GM23338 (cell line): ENCODE data around the gene CCDC196. TPM values are rescaled to one million over a fixed set of nuclear protein-coding genes. Genes with fewer than 3 reads are reported as not detected.

Source experiments
- ATAC-seq: fragments of 200-7000 bp; cut with Tn5 transposase; 3 replicates; pipeline ENCODE4 v1.9.1; 2020
- DNase-seq: peaks from one replicate; pipeline ENCODE4 v3.0.0-alpha.2; 2015; ENCODE audit warnings: low spot score
- H2AFZ ChIP-seq: fragments of 200-600 bp; sonication (generic); 2 replicates; pipeline ENCODE4 v1.8.0; 2016; ENCODE audit warnings: antibody characterized with exemption, mild to moderate bottlenecking, moderate library complexity
- H3F3A ChIP-seq: fragments of 200-600 bp; sonication (generic); replicated peaks from 2 replicates; pipeline ENCODE4 v1.8.0; 2017; ENCODE audit warnings: antibody characterized with exemption, mixed run types, low read depth
- H3K27ac ChIP-seq: fragments of 200-600 bp; sonication (generic); 2 replicates; pipeline ENCODE4 v1.6.1; 2016; ENCODE audit warnings: low read depth
- H3K27me3 ChIP-seq: fragments of 200-600 bp; sonication (generic); 2 replicates; pipeline ENCODE4 v1.8.0; 2016; ENCODE audit warnings: mild to moderate bottlenecking, mixed run types, moderate library complexity; ENCODE audit not compliant: insufficient read depth
- H3K36me3 ChIP-seq: fragments of 200-600 bp; sonication (generic); 2 replicates; pipeline ENCODE4 v1.8.0; 2016; ENCODE audit warnings: mild to moderate bottlenecking; ENCODE audit not compliant: insufficient read depth
- H3K4me1 ChIP-seq: fragments of 200-600 bp; sonication (generic); 2 replicates; pipeline ENCODE4 v1.8.0; 2016; ENCODE audit warnings: mild to moderate bottlenecking, moderate library complexity; ENCODE audit not compliant: insufficient read depth
- H3K4me2 ChIP-seq: fragments of 200-600 bp; sonication (generic); 2 replicates; pipeline ENCODE4 v1.7.1; 2017; ENCODE audit warnings: mixed run types
- H3K4me3 ChIP-seq: fragments of 200-600 bp; sonication (generic); 2 replicates; pipeline ENCODE4 v1.6.1; 2016; ENCODE audit warnings: mixed run types
- H3K79me2 ChIP-seq: fragments of 200-600 bp; sonication (generic); replicated peaks from 2 replicates; pipeline ENCODE4 v1.8.0; 2017; ENCODE audit warnings: mild to moderate bottlenecking; ENCODE audit not compliant: insufficient read depth
- H3K9me2 ChIP-seq: fragments of 200-600 bp; sonication (generic); 2 replicates; pipeline ENCODE4 v1.8.0; 2017; ENCODE audit not compliant: insufficient read depth
- H4K20me1 ChIP-seq: fragments of 200-600 bp; sonication (generic); replicated peaks from 2 replicates; pipeline ENCODE4 v1.8.0; 2017; ENCODE audit warnings: mild to moderate bottlenecking; ENCODE audit not compliant: insufficient read depth
- H3K27ac Mint-ChIP-seq: 2 replicates; pipeline ENCODE4 v1.8.0; 2020; ENCODE audit warnings: inconsistent platforms, mild to moderate bottlenecking, moderate library complexity, mixed read lengths
- H3K27me3 Mint-ChIP-seq: 3 replicates; pipeline ENCODE4 v1.8.0; 2022; ENCODE audit warnings: low read depth, mild to moderate bottlenecking, moderate library complexity, mixed read lengths, inconsistent platforms; ENCODE audit not compliant: insufficient read depth, poor library complexity
- H3K36me3 Mint-ChIP-seq: 3 replicates; pipeline ENCODE4 v1.8.0; 2021; ENCODE audit warnings: low read depth, mild to moderate bottlenecking, inconsistent platforms, moderate library complexity, mixed read lengths
- H3K4me1 Mint-ChIP-seq: 3 replicates; pipeline ENCODE4 v1.8.0; 2020; ENCODE audit warnings: mild to moderate bottlenecking, inconsistent platforms, mixed read lengths
- H3K4me3 Mint-ChIP-seq: 3 replicates; pipeline ENCODE4 v1.8.0; 2021; ENCODE audit warnings: moderate library complexity, mild to moderate bottlenecking, inconsistent platforms, mixed read lengths
- H3K9me3 Mint-ChIP-seq: 3 replicates; pipeline ENCODE4 v1.8.0; 2020; ENCODE audit warnings: moderate library complexity, mild to moderate bottlenecking, inconsistent platforms, mixed read lengths
- CREB1 ChIP-seq: fragments of 250-450 bp; sonication (Bioruptor Pico); IDR thresholded peaks from 2 replicates; pipeline ENCODE4 v1.5.0; 2020; ENCODE audit warnings: low read depth, mild to moderate bottlenecking, moderate library complexity
- CTCF ChIP-seq, 2 experiments: fragments of 200-600 bp in 1 of 2; sonication (generic) in 1 of 2; conservative IDR thresholded peaks; 2 replicates each; pipeline versions ENCODE4 v1.5.1 to v1.6.1; 2016 to 2017; ENCODE audit warnings: antibody characterized with exemption in 2 of 2, low read depth in 2 of 2, mild to moderate bottlenecking in 2 of 2, moderate library complexity in 1 of 2
- EZH2 ChIP-seq: fragments of 200-600 bp; sonication (generic); IDR thresholded peaks from one replicate; pipeline ENCODE4 v1.8.0; 2017; ENCODE audit warnings: antibody characterized with exemption, mild to moderate bottlenecking, low read depth; ENCODE audit not compliant: unreplicated experiment
- EZH2phosphoT487 ChIP-seq: fragments of 200-600 bp; sonication (generic); IDR thresholded peaks from one replicate; pipeline ENCODE4 v1.8.1; 2018; ENCODE audit warnings: antibody characterized with exemption; ENCODE audit not compliant: unreplicated experiment
- JUNB ChIP-seq: IDR thresholded peaks from one replicate; pipeline ENCODE4 v1.6.1; 2016; ENCODE audit warnings: antibody characterized with exemption; ENCODE audit not compliant: unreplicated experiment
- NANOG ChIP-seq: IDR thresholded peaks from 2 replicates; pipeline ENCODE4 v1.6.1; 2016; ENCODE audit warnings: antibody characterized with exemption, borderline replicate concordance
- POLR2AphosphoS5 ChIP-seq: IDR thresholded peaks from 2 replicates; pipeline ENCODE4 v1.6.1; 2016; ENCODE audit warnings: antibody characterized with exemption, low read depth
- REST ChIP-seq: IDR thresholded peaks from one replicate; pipeline ENCODE4 v1.6.1; 2018; ENCODE audit warnings: antibody characterized with exemption; ENCODE audit not compliant: unreplicated experiment
- STAT1 ChIP-seq: IDR thresholded peaks from one replicate; pipeline ENCODE4 v1.6.1; 2016; ENCODE audit warnings: antibody characterized with exemption; ENCODE audit not compliant: unreplicated experiment
- ZNF114 ChIP-seq: fragments of 250-450 bp; sonication (Bioruptor Pico); IDR thresholded peaks from 2 replicates; pipeline ENCODE4 v1.5.0; 2020; ENCODE audit warnings: mild to moderate bottlenecking, moderate library complexity
- ZNF331 ChIP-seq: fragments of 250-450 bp; sonication (Bioruptor Pico); IDR thresholded peaks from 2 replicates; pipeline ENCODE4 v1.5.0; 2020; ENCODE audit warnings: low read depth, mild to moderate bottlenecking, moderate library complexity
- polyA plus RNA-seq: library from polyadenylated mRNA; unstranded; fragments of >200 nt; fragmentation: Nextera tagmentation; extraction: Ambion mirVana; gene quantifications from 2 replicates; pipeline ENCODE4 v1.2.1, GENCODE V29; 2016
- total RNA-seq: library from RNA; depleted of rRNA; stranded (reverse); fragments of >200 nt; shearing (Covaris generic); gene quantifications from 2 replicates; pipeline ENCODE4 v1.2.3, GENCODE V29; 2014
- TF ChIP-seq, protein P1 (sequence below): fragments of 250-450 bp; sonication (Bioruptor Pico); IDR thresholded peaks from 2 replicates; pipeline ENCODE4 v1.5.0; 2020; ENCODE audit warnings: mild to moderate bottlenecking, moderate library complexity
- TF ChIP-seq, protein P2 (sequence below): IDR thresholded peaks from 2 replicates; pipeline ENCODE4 v1.6.1; 2016; ENCODE audit warnings: antibody characterized with exemption

Gene CCDC196
- total and polyA plus RNA-seq, 2 experiments from 2014 or later, result 0.27 TPM; not detected in 1

GRCh38 chr14:66473223-66473622 lies 12.9 kb upstream of the CCDC196 start:
- no peak overlapping the region for H3K27ac ChIP-seq
- Mint-ChIP-seq H3K9me3 (peaks cover 52% of the 10 kb centered on the region), H3K27ac (no peak overlapping the region), H3K27me3 (peaks cover 3% of the 10 kb centered on the region), H3K4me1 (no peaks in the 10 kb centered on the region), H3K36me3 (peaks cover 26% of the 10 kb centered on the region), H3K4me3 (no peak overlapping the region)
- peaks cover 15% of the 10 kb centered on the region for H3K36me3 ChIP-seq
- no peaks in the 10 kb centered on the region for H3F3A ChIP-seq
- no peak overlapping the region for H3K4me3 ChIP-seq
- H3K4me1 ChIP-seq, result no peaks in the 10 kb centered on the region
- TF ChIP-seq STAT1, result no peak
- TF ChIP-seq JUNB, result no peak
- TF ChIP-seq, protein P1, sequence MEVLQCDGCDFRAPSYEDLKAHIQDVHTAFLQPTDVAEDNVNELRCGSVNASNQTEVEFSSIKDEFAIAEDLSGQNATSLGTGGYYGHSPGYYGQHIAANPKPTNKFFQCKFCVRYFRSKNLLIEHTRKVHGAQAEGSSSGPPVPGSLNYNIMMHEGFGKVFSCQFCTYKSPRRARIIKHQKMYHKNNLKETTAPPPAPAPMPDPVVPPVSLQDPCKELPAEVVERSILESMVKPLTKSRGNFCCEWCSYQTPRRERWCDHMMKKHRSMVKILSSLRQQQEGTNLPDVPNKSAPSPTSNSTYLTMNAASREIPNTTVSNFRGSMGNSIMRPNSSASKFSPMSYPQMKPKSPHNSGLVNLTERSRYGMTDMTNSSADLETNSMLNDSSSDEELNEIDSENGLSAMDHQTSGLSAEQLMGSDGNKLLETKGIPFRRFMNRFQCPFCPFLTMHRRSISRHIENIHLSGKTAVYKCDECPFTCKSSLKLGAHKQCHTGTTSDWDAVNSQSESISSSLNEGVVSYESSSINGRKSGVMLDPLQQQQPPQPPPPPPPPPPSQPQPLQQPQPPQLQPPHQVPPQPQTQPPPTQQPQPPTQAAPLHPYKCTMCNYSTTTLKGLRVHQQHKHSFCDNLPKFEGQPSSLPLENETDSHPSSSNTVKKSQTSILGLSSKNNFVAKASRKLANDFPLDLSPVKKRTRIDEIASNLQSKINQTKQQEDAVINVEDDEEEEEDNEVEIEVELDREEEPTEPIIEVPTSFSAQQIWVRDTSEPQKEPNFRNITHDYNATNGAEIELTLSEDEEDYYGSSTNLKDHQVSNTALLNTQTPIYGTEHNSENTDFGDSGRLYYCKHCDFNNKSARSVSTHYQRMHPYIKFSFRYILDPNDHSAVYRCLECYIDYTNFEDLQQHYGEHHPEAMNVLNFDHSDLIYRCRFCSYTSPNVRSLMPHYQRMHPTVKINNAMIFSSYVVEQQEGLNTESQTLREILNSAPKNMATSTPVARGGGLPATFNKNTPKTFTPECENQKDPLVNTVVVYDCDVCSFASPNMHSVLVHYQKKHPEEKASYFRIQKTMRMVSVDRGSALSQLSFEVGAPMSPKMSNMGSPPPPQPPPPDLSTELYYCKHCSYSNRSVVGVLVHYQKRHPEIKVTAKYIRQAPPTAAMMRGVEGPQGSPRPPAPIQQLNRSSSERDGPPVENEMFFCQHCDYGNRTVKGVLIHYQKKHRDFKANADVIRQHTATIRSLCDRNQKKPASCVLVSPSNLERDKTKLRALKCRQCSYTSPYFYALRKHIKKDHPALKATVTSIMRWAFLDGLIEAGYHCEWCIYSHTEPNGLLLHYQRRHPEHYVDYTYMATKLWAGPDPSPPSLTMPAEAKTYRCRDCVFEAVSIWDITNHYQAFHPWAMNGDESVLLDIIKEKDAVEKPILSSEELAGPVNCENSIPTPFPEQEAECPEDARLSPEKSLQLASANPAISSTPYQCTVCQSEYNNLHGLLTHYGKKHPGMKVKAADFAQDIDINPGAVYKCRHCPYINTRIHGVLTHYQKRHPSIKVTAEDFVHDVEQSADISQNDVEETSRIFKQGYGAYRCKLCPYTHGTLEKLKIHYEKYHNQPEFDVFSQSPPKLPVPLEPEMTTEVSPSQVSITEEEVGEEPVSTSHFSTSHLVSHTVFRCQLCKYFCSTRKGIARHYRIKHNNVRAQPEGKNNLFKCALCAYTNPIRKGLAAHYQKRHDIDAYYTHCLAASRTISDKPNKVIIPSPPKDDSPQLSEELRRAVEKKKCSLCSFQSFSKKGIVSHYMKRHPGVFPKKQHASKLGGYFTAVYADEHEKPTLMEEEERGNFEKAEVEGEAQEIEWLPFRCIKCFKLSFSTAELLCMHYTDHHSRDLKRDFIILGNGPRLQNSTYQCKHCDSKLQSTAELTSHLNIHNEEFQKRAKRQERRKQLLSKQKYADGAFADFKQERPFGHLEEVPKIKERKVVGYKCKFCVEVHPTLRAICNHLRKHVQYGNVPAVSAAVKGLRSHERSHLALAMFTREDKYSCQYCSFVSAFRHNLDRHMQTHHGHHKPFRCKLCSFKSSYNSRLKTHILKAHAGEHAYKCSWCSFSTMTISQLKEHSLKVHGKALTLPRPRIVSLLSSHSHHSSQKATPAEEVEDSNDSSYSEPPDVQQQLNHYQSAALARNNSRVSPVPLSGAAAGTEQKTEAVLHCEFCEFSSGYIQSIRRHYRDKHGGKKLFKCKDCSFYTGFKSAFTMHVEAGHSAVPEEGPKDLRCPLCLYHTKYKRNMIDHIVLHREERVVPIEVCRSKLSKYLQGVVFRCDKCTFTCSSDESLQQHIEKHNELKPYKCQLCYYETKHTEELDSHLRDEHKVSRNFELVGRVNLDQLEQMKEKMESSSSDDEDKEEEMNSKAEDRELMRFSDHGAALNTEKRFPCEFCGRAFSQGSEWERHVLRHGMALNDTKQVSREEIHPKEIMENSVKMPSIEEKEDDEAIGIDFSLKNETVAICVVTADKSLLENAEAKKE, result no peak
- no peak for TF ChIP-seq ZNF331 (CRISPR knock-in tag)
- TF ChIP-seq CREB1 (CRISPR knock-in tag), result no peak
- TF ChIP-seq NANOG, result no peak
- TF ChIP-seq, protein P2, sequence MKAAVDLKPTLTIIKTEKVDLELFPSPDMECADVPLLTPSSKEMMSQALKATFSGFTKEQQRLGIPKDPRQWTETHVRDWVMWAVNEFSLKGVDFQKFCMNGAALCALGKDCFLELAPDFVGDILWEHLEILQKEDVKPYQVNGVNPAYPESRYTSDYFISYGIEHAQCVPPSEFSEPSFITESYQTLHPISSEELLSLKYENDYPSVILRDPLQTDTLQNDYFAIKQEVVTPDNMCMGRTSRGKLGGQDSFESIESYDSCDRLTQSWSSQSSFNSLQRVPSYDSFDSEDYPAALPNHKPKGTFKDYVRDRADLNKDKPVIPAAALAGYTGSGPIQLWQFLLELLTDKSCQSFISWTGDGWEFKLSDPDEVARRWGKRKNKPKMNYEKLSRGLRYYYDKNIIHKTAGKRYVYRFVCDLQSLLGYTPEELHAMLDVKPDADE, result no peak
- no peak for TF ChIP-seq REST
- TF ChIP-seq ZNF114 (CRISPR knock-in tag), result no peak
- no peak for TF ChIP-seq CTCF (conservative IDR thresholded peaks at IDR 0.05; ENCODE audit: low read depth in 2 of 2)
- TF ChIP-seq EZH2phosphoT487, result no peak
- no peak for TF ChIP-seq POLR2AphosphoS5
- no peak for TF ChIP-seq EZH2
- DNase-seq, result no peak
- H3K4me2 ChIP-seq, result no peak overlapping the region
- no peak overlapping the region for H2AFZ ChIP-seq
- no peaks in the 10 kb centered on the region for H3K79me2 ChIP-seq
- H4K20me1 ChIP-seq, result no peaks in the 10 kb centered on the region
- peaks cover 6% of the 10 kb centered on the region; the same call in 1 of the 2 replicates for H3K9me2 ChIP-seq
- ATAC-seq, result no peak
- no peaks in the 10 kb centered on the region for H3K27me3 ChIP-seq
